B cell (primary cell): Measurements from ENCODE around the gene GALNT18. TPM values are rescaled to one million over a fixed set of nuclear protein-coding genes. Genes with fewer than 3 reads are reported as not detected.

Experiments used
- ATAC-seq: fragments of 200-7000 bp; cut with Tn5 transposase; one replicate; pipeline ENCODE4 v1.10.0; 2021; ENCODE audit warnings: low read depth, mild to moderate bottlenecking, moderate number of reproducible peaks, moderate library complexity
- CTCF ChIA-PET: fragments of 350-600 bp; sonication (Branson Sonifier 250); formaldehyde crosslinking; loops from one replicate; lab custom pipeline; 2021; ENCODE audit warnings: antibody characterized with exemption, inconsistent platforms; lab: Charles Lee
- POLR2A ChIA-PET: fragments of 350-600 bp; sonication (Branson Sonifier 250); formaldehyde crosslinking; loops from one replicate; lab custom pipeline; 2021; ENCODE audit warnings: antibody characterized with exemption; lab: Charles Lee
- DNase-seq: peaks from one replicate; pipeline ENCODE4 v3.0.0; 2013
- H2AFZ ChIP-seq: 2 replicates; pipeline ENCODE4 v1.6.1; 2012; ENCODE audit warnings: mild to moderate bottlenecking, low read depth, low read length; ENCODE audit not compliant: insufficient read depth, poor library complexity, severe bottlenecking
- H3K27ac ChIP-seq, 2 donors: 1 replicate in 1 of 2; 2 replicates in 1 of 2; pipeline ENCODE4 v1.5.1; 2012 to 2013; ENCODE audit warnings: low read length in 2 of 2, mild to moderate bottlenecking in 2 of 2, moderate library complexity in 1 of 2
- H3K27me3 ChIP-seq, 4 experiments: fragments of 200-600 bp in 1 of 4; sonication (generic) in 1 of 4; replicated peaks in 1 of 4; 1 replicate in 2 of 4; 2 replicates in 2 of 4; pipeline versions ENCODE4 v1.6.1 to v1.7.0; 2013 to 2016; ENCODE audit warnings: low read length in 3 of 4, mild to moderate bottlenecking in 2 of 4, mixed read lengths in 1 of 4, moderate library complexity in 1 of 4; ENCODE audit not compliant: insufficient read depth in 4 of 4, control insufficient read depth in 3 of 4; ENCODE audit errors: control extremely low read depth in 1 of 4
- H3K36me3 ChIP-seq, 2 experiments: replicated peaks in 1 of 2; 1 replicate in 1 of 2; 2 replicates in 1 of 2; pipeline versions ENCODE4 v1.6.1 to v1.7.1; 2013; ENCODE audit warnings: low read length in 1 of 2; ENCODE audit not compliant: insufficient read depth in 2 of 2, control insufficient read depth in 1 of 2; ENCODE audit errors: control extremely low read depth in 1 of 2, extremely low read depth in 1 of 2
- H3K4me1 ChIP-seq, 2 donors: fragments of 200-600 bp in 1 of 2; sonication (generic) in 1 of 2; 1 replicate in 1 of 2; 2 replicates in 1 of 2; pipeline versions ENCODE4 v1.5.1 to v1.6.1; 2013 to 2017; ENCODE audit warnings: low read length in 2 of 2; ENCODE audit not compliant: control insufficient read depth in 2 of 2, insufficient read depth in 2 of 2
- H3K4me2 ChIP-seq: replicated peaks from 2 replicates; pipeline ENCODE3; 2012; ENCODE audit warnings: mild to moderate bottlenecking, low read depth, low read length; ENCODE audit not compliant: poor library complexity, severe bottlenecking
- H3K4me3 ChIP-seq, 5 experiments: fragments of 200-600 bp in 1 of 5; sonication (generic) in 1 of 5; 1 replicate in 3 of 5; 2 replicates in 2 of 5; pipeline versions ENCODE4 v1.5.1 to v1.7.0; 2011 to 2016; ENCODE audit warnings: low read length in 4 of 5, mild to moderate bottlenecking in 4 of 5, low read depth in 2 of 5, control low read depth in 1 of 5, moderate library complexity in 1 of 5; ENCODE audit not compliant: insufficient read depth in 1 of 5; ENCODE audit errors: control extremely low read depth in 1 of 5, extremely low read depth in 1 of 5
- H3K79me2 ChIP-seq: fragments of 200-600 bp; sonication (generic); one replicate; pipeline ENCODE4 v1.6.0; 2016; ENCODE audit warnings: low read length; ENCODE audit not compliant: control insufficient read depth, insufficient read depth
- H3K9ac ChIP-seq: fragments of 200-600 bp; sonication (generic); 2 replicates; pipeline ENCODE4 v1.6.1; 2017; ENCODE audit warnings: mild to moderate bottlenecking, low read length, moderate library complexity
- H3K9me3 ChIP-seq, 3 donors: one replicate each; pipeline versions ENCODE4 v1.6.1 to v1.7.1; 2013; ENCODE audit warnings: low read length in 2 of 3; ENCODE audit not compliant: control insufficient read depth in 2 of 3, insufficient read depth in 1 of 3; ENCODE audit errors: control extremely low read depth in 1 of 3
- H4K20me1 ChIP-seq: 2 replicates; pipeline ENCODE4 v1.6.0; 2012; ENCODE audit warnings: mild to moderate bottlenecking, low read length; ENCODE audit not compliant: insufficient read depth, control insufficient read depth, poor library complexity, severe bottlenecking
- H3K27ac Mint-ChIP-seq: one replicate; pipeline ENCODE4 v1.8.0; 2021; ENCODE audit warnings: mixed read lengths
- H3K27me3 Mint-ChIP-seq: one replicate; pipeline ENCODE4 v1.8.0; 2021; ENCODE audit warnings: mixed read lengths
- H3K4me1 Mint-ChIP-seq: one replicate; pipeline ENCODE4 v1.8.0; 2021; ENCODE audit warnings: mixed read lengths
- H3K4me3 Mint-ChIP-seq: one replicate; pipeline ENCODE4 v1.8.0; 2021; ENCODE audit warnings: mixed read lengths
- H3K9me3 Mint-ChIP-seq: one replicate; pipeline ENCODE4 v1.8.0; 2022; ENCODE audit warnings: mixed read lengths; ENCODE audit not compliant: insufficient read depth
- EZH2 ChIP-seq: IDR thresholded peaks from 2 replicates; pipeline ENCODE4 v1.6.1; 2012; ENCODE audit warnings: borderline replicate concordance, low read depth, mild to moderate bottlenecking, moderate library complexity, low read length; ENCODE audit not compliant: insufficient read depth, poor library complexity, severe bottlenecking
- WGBS: methylation state at CpG from one replicate; pipeline ENCODE4 v1.1.5; 2013; ENCODE audit warnings: missing lambda C conversion rate; ENCODE audit not compliant: insufficient coverage; 5-methylcytosine and 5-hydroxymethylcytosine counted together
- intact Hi-C: fragments of 100-400 bp; cut with micrococcal nuclease; formaldehyde crosslinking; loops from one replicate; pipeline ENCODE4 v1.10.0; 2022
- polyA plus RNA-seq: library from polyadenylated mRNA; depleted of rRNA; stranded (reverse); fragments of >200 nt; gene quantifications from 2 replicates; pipeline ENCODE4 v1.2.3, GENCODE V29; 2012
- total RNA-seq, 2 donors: library from RNA; stranded (reverse); fragments of 120-200 nt in 1 of 2; gene quantifications; 1 replicate in 1 of 2; 2 replicates in 1 of 2; pipeline versions ENCODE4 v1.2.3 to v1.2.4, GENCODE V29; 2013 to 2022
- TF ChIP-seq, protein P1 (sequence below): fragments of 200-600 bp; IDR thresholded peaks from one replicate; pipeline ENCODE4 v1.8.0; 2022; ENCODE audit warnings: antibody characterized with exemption, mild to moderate bottlenecking

The GALNT18 gene
- total and polyA plus RNA-seq, 2 donors (not counting 1 experiment from before 2014, with no cell fraction given), result not detected

DNA sequence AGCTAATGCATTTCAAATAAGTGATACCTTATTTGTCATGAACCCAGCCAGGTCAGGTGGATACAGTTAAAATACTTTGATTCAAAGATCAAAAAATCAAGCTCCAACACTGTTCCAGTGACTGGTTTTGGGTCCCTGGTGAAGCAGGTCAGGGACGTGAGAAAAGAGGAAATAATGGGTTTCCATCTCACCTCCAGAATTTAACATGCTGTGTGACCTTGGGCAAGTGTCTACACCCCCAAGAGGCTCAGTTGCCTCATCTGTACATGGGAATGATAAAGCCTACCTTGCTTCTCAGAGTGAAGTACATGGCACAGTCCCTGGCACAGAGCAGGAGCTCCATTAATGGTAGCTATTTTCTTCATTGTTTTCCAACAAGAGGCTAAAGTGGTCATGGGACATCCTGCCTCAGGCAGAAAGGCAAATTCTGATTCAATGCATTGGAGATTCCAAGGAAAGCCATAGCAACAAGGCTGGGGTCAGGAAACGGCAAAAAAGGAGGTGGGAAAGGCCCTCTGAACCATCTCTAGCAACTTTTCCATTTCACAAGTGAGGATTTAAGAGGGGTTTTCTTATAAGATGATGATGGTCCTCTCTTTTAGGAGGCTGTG, 377.2 kb downstream of the GALNT18 start:
- WGBS, result no CpG with 5 or more reads among the region's 2 CpGs
- no peak overlapping the region for H3K4me3 ChIP-seq
- no peak for DNase-seq
- H3K36me3 ChIP-seq, result no peaks in the 10 kb centered on the region
- ATAC-seq, result peak; percentile 44
- H3K4me2 ChIP-seq, result peak overlapping the region; percentile 50
- no peak overlapping the region for H3K9ac ChIP-seq
- peak overlapping the region; percentile 62 for H3K27ac Mint-ChIP-seq
- no peaks in the 10 kb centered on the region for H3K79me2 ChIP-seq
- peaks cover 3% of the 10 kb centered on the region for H3K27me3 Mint-ChIP-seq
- H3K27ac ChIP-seq, result peak overlapping the region in 1 of 2 donors; percentile 56
- peaks cover 19% of the 10 kb centered on the region in 2 donors for H3K4me1 ChIP-seq
- TF ChIP-seq, protein P1, sequence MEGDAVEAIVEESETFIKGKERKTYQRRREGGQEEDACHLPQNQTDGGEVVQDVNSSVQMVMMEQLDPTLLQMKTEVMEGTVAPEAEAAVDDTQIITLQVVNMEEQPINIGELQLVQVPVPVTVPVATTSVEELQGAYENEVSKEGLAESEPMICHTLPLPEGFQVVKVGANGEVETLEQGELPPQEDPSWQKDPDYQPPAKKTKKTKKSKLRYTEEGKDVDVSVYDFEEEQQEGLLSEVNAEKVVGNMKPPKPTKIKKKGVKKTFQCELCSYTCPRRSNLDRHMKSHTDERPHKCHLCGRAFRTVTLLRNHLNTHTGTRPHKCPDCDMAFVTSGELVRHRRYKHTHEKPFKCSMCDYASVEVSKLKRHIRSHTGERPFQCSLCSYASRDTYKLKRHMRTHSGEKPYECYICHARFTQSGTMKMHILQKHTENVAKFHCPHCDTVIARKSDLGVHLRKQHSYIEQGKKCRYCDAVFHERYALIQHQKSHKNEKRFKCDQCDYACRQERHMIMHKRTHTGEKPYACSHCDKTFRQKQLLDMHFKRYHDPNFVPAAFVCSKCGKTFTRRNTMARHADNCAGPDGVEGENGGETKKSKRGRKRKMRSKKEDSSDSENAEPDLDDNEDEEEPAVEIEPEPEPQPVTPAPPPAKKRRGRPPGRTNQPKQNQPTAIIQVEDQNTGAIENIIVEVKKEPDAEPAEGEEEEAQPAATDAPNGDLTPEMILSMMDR, result no peak
- no peak for TF ChIP-seq EZH2
- H4K20me1 ChIP-seq, result no peaks in the 10 kb centered on the region
- H3K4me1 Mint-ChIP-seq, result peaks cover 26% of the 10 kb centered on the region
- H3K9me3 Mint-ChIP-seq, result peaks cover 2% of the 10 kb centered on the region
- ChIA-PET POLR2A (no interaction called here), CTCF (no interaction called here)
- no peaks in the 10 kb centered on the region for H3K27me3 ChIP-seq
- peak overlapping the region; percentile 35 for H3K4me3 Mint-ChIP-seq
- intact Hi-C loops, result no loop called here
- H3K9me3 ChIP-seq, result peaks cover 0 to 2% (median 0%) of the 10 kb centered on the region in 3 donors
- H2AFZ ChIP-seq, result no peak overlapping the region
